H1 (cell line): ENCODE measurements around the gene TBC1D16. TPM values are rescaled to one million over a fixed set of nuclear protein-coding genes. Genes with fewer than 3 reads are reported as not detected.

Experiments used
- CTCF ChIA-PET: fragments of 300-600 bp; sonication (Branson Sonifier 250); formaldehyde crosslinking; loops from one replicate; lab custom pipeline; 2021; ENCODE audit not compliant: partially characterized antibody; lab: Charles Lee
- POLR2A ChIA-PET: fragments of 300-600 bp; sonication (Branson Sonifier 250); formaldehyde crosslinking; loops from one replicate; lab custom pipeline; 2021; ENCODE audit warnings: inconsistent platforms; ENCODE audit not compliant: partially characterized antibody; lab: Charles Lee
- DNase-seq, 2 experiments: peaks; one replicate each; pipeline versions ENCODE4 v3.0.0 to v3.0.0-alpha.2; 2010 to 2022; ENCODE audit warnings: low spot score in 2 of 2, low read depth in 1 of 2, mixed read lengths in 1 of 2
- FAIRE-seq: peaks from 2 replicates; lab custom pipeline; 2011; peaks lifted over from hg19 to GRCh38; lab: Jason Lieb, UNC
- H2AFZ ChIP-seq: 2 replicates; pipeline ENCODE4 v1.8.1; 2012; ENCODE audit warnings: low read length, inconsistent platforms
- H2AK5ac ChIP-seq: 2 replicates; pipeline ENCODE4 v1.6.1; 2013; ENCODE audit warnings: low read depth, low read length
- H2BK120ac ChIP-seq: replicated peaks from 2 replicates; pipeline ENCODE3; 2013; ENCODE audit warnings: low read depth, low read length, inconsistent platforms
- H2BK12ac ChIP-seq: 2 replicates; pipeline ENCODE4 v1.6.1; 2013; ENCODE audit warnings: low read depth, low read length
- H2BK15ac ChIP-seq: 2 replicates; pipeline ENCODE4 v1.6.1; 2013; ENCODE audit warnings: low read length
- H2BK20ac ChIP-seq: 2 replicates; pipeline ENCODE4 v1.6.1; 2013; ENCODE audit warnings: low read length
- H2BK5ac ChIP-seq: 2 replicates; pipeline ENCODE4 v1.6.1; 2013; ENCODE audit warnings: low read depth, low read length
- H3K14ac ChIP-seq: 2 replicates; pipeline ENCODE4 v1.6.1; 2013; ENCODE audit warnings: inconsistent platforms; ENCODE audit not compliant: insufficient read length
- H3K18ac ChIP-seq: 2 replicates; pipeline ENCODE4 v1.6.1; 2013; ENCODE audit warnings: low read length; ENCODE audit errors: extremely low read depth
- H3K23ac ChIP-seq: 2 replicates; pipeline ENCODE4 v1.6.1; 2013; ENCODE audit warnings: inconsistent platforms; ENCODE audit not compliant: insufficient read length
- H3K23me2 ChIP-seq: 2 replicates; pipeline ENCODE4 v1.6.1; 2013; ENCODE audit warnings: low read depth, low read length
- H3K27ac ChIP-seq: 2 replicates; pipeline ENCODE4 v1.6.1; 2011; ENCODE audit warnings: low read depth, low read length, inconsistent platforms
- H3K27me3 ChIP-seq, 4 experiments: replicated peaks in 1 of 4; 1 replicate in 1 of 4; 2 replicates in 3 of 4; pipeline versions ENCODE4 v1.6.1 to v1.8.1; 2011 to 2013; ENCODE audit warnings: low read length in 3 of 4, mild to moderate bottlenecking in 3 of 4, inconsistent platforms in 2 of 4, mixed read lengths in 2 of 4, moderate library complexity in 1 of 4; ENCODE audit not compliant: control insufficient read depth in 3 of 4, insufficient read depth in 3 of 4; ENCODE audit errors: extremely low read depth in 1 of 4
- H3K36me3 ChIP-seq, 4 experiments: 2 replicates each; pipeline versions ENCODE4 v1.6.1 to v1.8.1; 2011 to 2013; ENCODE audit warnings: mild to moderate bottlenecking in 4 of 4, low read length in 3 of 4, moderate library complexity in 2 of 4, control low read depth in 1 of 4, inconsistent platforms in 1 of 4; ENCODE audit not compliant: insufficient read depth in 4 of 4, control insufficient read depth in 2 of 4
- H3K4ac ChIP-seq: replicated peaks from 2 replicates; pipeline ENCODE3; 2013; ENCODE audit warnings: low read length, low read depth, mixed read lengths, inconsistent platforms; ENCODE audit not compliant: insufficient read length
- H3K4me1 ChIP-seq, 4 experiments: replicated peaks in 1 of 4; 1 replicate in 1 of 4; 2 replicates in 3 of 4; pipeline versions ENCODE4 v1.6.1 to v1.8.1; 2011 to 2013; ENCODE audit warnings: low read length in 3 of 4, inconsistent platforms in 2 of 4, mixed read lengths in 1 of 4; ENCODE audit not compliant: insufficient read depth in 4 of 4, control insufficient read depth in 3 of 4
- H3K4me2 ChIP-seq, 2 experiments: 2 replicates each; pipeline versions ENCODE4 v1.6.1 to v1.8.1; 2011 to 2013; ENCODE audit warnings: low read depth in 2 of 2, low read length in 2 of 2, control low read depth in 1 of 2, inconsistent platforms in 1 of 2, mild to moderate bottlenecking in 1 of 2; ENCODE audit not compliant: insufficient read depth in 1 of 2
- H3K4me3 ChIP-seq, 4 experiments: fragments of 200-600, 300-600 bp in 1 of 4; sonication (generic), shearing (Covaris generic), sonication (Bioruptor Twin) in 1 of 4; 2 replicates each; pipeline versions ENCODE4 v1.5.1 to v1.8.1; 2011 to 2016; ENCODE audit warnings: low read length in 4 of 4, low read depth in 3 of 4, control low read depth in 2 of 4, inconsistent platforms in 2 of 4, mild to moderate bottlenecking in 2 of 4, mixed read lengths in 1 of 4, moderate library complexity in 1 of 4; ENCODE audit not compliant: insufficient read depth in 2 of 4; ENCODE audit errors: extremely low read depth in 1 of 4
- H3K56ac ChIP-seq: replicated peaks from 2 replicates; pipeline ENCODE3; 2013; ENCODE audit warnings: low read depth, mild to moderate bottlenecking, mixed read lengths, low read length, inconsistent platforms; ENCODE audit not compliant: insufficient read length
- H3K79me1 ChIP-seq: 2 replicates; pipeline ENCODE4 v1.6.1; 2013; ENCODE audit warnings: low read depth, low read length, control low read depth
- H3K79me2 ChIP-seq, 2 experiments: 2 replicates each; pipeline versions ENCODE4 v1.6.1 to v1.8.1; 2012 to 2013; ENCODE audit warnings: low read length in 2 of 2, mild to moderate bottlenecking in 2 of 2, inconsistent platforms in 1 of 2; ENCODE audit not compliant: insufficient read depth in 2 of 2, control insufficient read depth in 1 of 2
- H3K9ac ChIP-seq, 4 experiments: replicated peaks in 1 of 4; 1 replicate in 1 of 4; 2 replicates in 3 of 4; pipeline versions ENCODE4 v1.6.1 to v1.8.1; 2011 to 2013; ENCODE audit warnings: low read depth in 3 of 4, low read length in 3 of 4, control low read depth in 2 of 4, mild to moderate bottlenecking in 2 of 4, moderate library complexity in 2 of 4, inconsistent platforms in 1 of 4; ENCODE audit errors: extremely low read depth in 1 of 4
- H3K9me3 ChIP-seq, 2 experiments: 2 replicates each; pipeline versions ENCODE4 v1.6.1 to v1.8.1; 2012 to 2013; ENCODE audit warnings: mild to moderate bottlenecking in 2 of 2, moderate library complexity in 2 of 2, control low read depth in 1 of 2, inconsistent platforms in 1 of 2, low read depth in 1 of 2, low read length in 1 of 2, mixed read lengths in 1 of 2; ENCODE audit not compliant: insufficient read depth in 2 of 2
- H4K20me1 ChIP-seq, 2 experiments: replicated peaks in 1 of 2; 2 replicates each; pipeline versions ENCODE3 to v1.8.1; 2011 to 2013; ENCODE audit warnings: inconsistent platforms in 2 of 2, low read length in 2 of 2, mild to moderate bottlenecking in 1 of 2; ENCODE audit not compliant: insufficient read depth in 2 of 2, control insufficient read depth in 1 of 2
- H4K5ac ChIP-seq: 2 replicates; pipeline ENCODE4 v1.6.1; 2013; ENCODE audit warnings: low read length, low read depth, mixed read lengths, inconsistent platforms; ENCODE audit not compliant: insufficient read length
- H4K8ac ChIP-seq: 2 replicates; pipeline ENCODE4 v1.8.0; 2013; ENCODE audit warnings: mild to moderate bottlenecking, moderate library complexity, low read length, inconsistent platforms; ENCODE audit not compliant: insufficient read depth; ENCODE audit errors: extremely low read depth
- H4K91ac ChIP-seq: replicated peaks from 2 replicates; pipeline ENCODE3; 2013; ENCODE audit warnings: low read length, mixed read lengths, inconsistent platforms; ENCODE audit not compliant: insufficient read length
- SP2 ChIP-seq: IDR thresholded peaks from 2 replicates; pipeline ENCODE4 v1.6.1; 2012; ENCODE audit warnings: mild to moderate bottlenecking, low read length, inconsistent platforms
- WGBS, 2 experiments: shearing (Covaris generic) in 1 of 2; methylation state at CpG; one replicate each; pipeline versions ENCODE4 v1.1.6 to v1.1.7; 2013 to 2015; ENCODE audit warnings: low lambda C conversion rate in 2 of 2, mixed read lengths in 2 of 2, inconsistent platforms in 1 of 2, low coverage in 1 of 2, missing lambda C conversion rate in 1 of 2; ENCODE audit not compliant: insufficient replicate concordance in 2 of 2, insufficient coverage in 1 of 2, insufficient read length in 1 of 2; ENCODE audit errors: extremely low coverage in 1 of 2, missing lambda C conversion rate in 1 of 2; 5-methylcytosine and 5-hydroxymethylcytosine counted together
- polyA plus RNA-seq, 7 experiments: library from polyadenylated mRNA; depleted of rRNA in 3 of 7; stranded (reverse) in 5 of 7; unstranded in 2 of 7; fragments of >200 nt in 5 of 7; fragments of 200-250 nt in 2 of 7; gene quantifications; 1 replicate in 5 of 7; 2 replicates in 1 of 7; 4 replicates in 1 of 7; pipeline versions ENCODE4 v1.2.1 to v1.2.3, GENCODE V29; 2011 to 2013; ENCODE audit warnings: missing spikeins in 2 of 7, mixed read lengths in 2 of 7
- total RNA-seq: library from RNA; stranded (reverse); fragmentation: NEBNext Ultra II Directional; extraction: Animal tissue kit (Norgen Biotek cat#: 25700); gene quantifications from 2 replicates; pipeline ENCODE4 v1.2.1, GENCODE V29; 2021

The TBC1D16 gene
- total and polyA plus RNA-seq, 2 of the 8 experiments (the other 6 are each of a cell fraction or from before 2014, with no cell fraction given) = 21.1 to 109 TPM

DNA sequence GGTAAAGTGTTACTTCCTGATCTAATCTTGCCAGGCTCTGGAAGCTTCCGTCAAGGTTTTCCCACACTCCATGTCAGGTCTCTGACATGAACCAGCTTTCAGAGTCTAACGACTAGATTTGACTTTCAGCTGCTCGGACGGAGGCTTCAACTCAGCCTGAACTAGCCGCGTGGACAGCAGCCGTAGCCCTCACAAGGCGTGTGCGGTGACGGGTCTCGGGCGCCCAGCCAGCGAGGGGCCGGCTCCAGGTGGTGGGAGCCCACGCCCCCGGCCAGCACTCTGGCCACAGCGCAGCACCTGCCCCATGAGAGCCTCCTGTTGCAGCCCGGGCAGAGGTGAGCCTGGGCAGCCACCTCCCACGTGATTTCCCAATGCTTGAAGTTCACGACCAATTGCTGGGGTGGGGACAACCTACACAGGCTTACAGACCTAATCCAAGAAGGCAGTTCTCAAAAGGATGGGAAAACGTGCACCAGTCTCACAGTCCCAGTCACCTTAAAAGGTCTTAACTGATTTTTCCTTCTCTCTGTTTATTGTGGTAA is 45.5 kb downstream of the TBC1D16 start:
- WGBS, 2 experiments = 86% methylated on average over 21 of the region's 21 CpGs; no CpG with 5 or more reads in 1 of the 2 experiments
- POLR2A ChIA-PET = interaction anchor here (1.1 to 2.6 kb wide), 5 partner anchors 40 to 155 kb away, joined by 3 to 12 read pairs (median 3); no protein-coding TSS in a partner anchor
- Histone ChIP-seq H2BK12ac (no peak overlapping the region), H3K23me2 (no peaks in the 10 kb centered on the region), H3K4me2 (no peak overlapping the region), H2BK120ac (no peak overlapping the region), H3K4me3 (no peak overlapping the region), H3K18ac (no peak overlapping the region), H2AFZ (no peak overlapping the region), H3K36me3 (peaks cover 0 to 2% (median 0%) of the 10 kb centered on the region in 4 experiments; a peak in 1 of 8 replicates), H3K9me3 (no peaks in the 10 kb centered on the region), H3K4me1 (peaks cover 15 to 37% (median 28%) of the 10 kb centered on the region in 4 experiments), H3K4ac (no peak overlapping the region), H2BK5ac (no peak overlapping the region), H2AK5ac (no peak overlapping the region), H4K8ac (no peak overlapping the region; the same call in 1 of the 2 replicates), H3K56ac (no peak overlapping the region), H3K27ac (no peak overlapping the region), H3K9ac (no peak overlapping the region; a peak in 1 of 7 replicates), H4K91ac (no peak overlapping the region), H3K79me1 (peaks cover 11% of the 10 kb centered on the region), H3K27me3 (peaks cover 0 to 2% (median 0%) of the 10 kb centered on the region in 4 experiments; a peak in 2 of 7 replicates), H3K23ac (no peak overlapping the region), H4K5ac (no peak overlapping the region), H4K20me1 (peaks cover 9 to 17% of the 10 kb centered on the region in 2 experiments), H2BK15ac (no peak overlapping the region), H3K14ac (no peak overlapping the region), H2BK20ac (no peak overlapping the region), H3K79me2 (peaks cover 0 to 26% of the 10 kb centered on the region in 2 experiments; a peak in 1 of 4 replicates)
- no peak for TF ChIP-seq SP2
- DNase-seq (no peak), FAIRE-seq (no peak)
- CTCF ChIA-PET = interaction anchor here (0.7 to 2.7 kb wide), 12 partner anchors 12 to 182 kb away, joined by 3 to 9 read pairs (median 4); no protein-coding TSS in a partner anchor
